ENCODE data around the gene MYH15. TPM values are rescaled to one million over a fixed set of nuclear protein-coding genes. Genes with fewer than 3 reads are reported as not detected.

Gene MYH15
- total RNA-seq, 4 donors from 2014 or later: under 0.01 to 0.22 TPM; not detected in 2

DNA sequence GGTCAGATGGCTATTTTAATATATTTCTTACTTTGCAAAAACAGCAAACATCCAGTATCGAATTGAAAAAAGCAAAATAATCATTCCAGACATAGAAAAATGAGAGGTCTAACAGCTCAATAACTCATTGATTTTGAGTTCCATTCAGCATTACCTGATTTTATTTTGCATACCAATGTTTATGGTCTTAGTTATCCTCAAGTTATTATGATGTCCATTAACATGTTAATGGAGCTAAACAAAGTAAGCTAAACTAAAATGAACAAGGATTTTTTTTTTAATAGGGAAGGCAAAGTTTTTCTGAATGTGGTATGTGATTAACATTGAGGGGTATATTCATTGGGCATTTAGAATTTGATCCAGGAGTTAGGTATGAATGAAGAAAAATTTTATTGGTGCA, 13.1 kb downstream of the MYH15 start:
- Histone ChIP-seq H3K27me3 (no peaks in the 10 kb centered on the region), H3K36me3 (no peaks in the 10 kb centered on the region), H3K27ac (no peak overlapping the region), H3K4me1 (peaks cover 0 to 20% (median 0%) of the 10 kb centered on the region in 4 donors), H3K9me3 (no peaks in the 10 kb centered on the region), H3K4me3 (no peak overlapping the region)
- TF ChIP-seq EP300 (IDR thresholded peaks at IDR 0.05) (no peak), POLR2A (IDR thresholded peaks at IDR 0.05) (no peak)
- TF ChIP-seq, protein P1, sequence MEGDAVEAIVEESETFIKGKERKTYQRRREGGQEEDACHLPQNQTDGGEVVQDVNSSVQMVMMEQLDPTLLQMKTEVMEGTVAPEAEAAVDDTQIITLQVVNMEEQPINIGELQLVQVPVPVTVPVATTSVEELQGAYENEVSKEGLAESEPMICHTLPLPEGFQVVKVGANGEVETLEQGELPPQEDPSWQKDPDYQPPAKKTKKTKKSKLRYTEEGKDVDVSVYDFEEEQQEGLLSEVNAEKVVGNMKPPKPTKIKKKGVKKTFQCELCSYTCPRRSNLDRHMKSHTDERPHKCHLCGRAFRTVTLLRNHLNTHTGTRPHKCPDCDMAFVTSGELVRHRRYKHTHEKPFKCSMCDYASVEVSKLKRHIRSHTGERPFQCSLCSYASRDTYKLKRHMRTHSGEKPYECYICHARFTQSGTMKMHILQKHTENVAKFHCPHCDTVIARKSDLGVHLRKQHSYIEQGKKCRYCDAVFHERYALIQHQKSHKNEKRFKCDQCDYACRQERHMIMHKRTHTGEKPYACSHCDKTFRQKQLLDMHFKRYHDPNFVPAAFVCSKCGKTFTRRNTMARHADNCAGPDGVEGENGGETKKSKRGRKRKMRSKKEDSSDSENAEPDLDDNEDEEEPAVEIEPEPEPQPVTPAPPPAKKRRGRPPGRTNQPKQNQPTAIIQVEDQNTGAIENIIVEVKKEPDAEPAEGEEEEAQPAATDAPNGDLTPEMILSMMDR (IDR thresholded peaks at IDR 0.05): no peak
- DNase-seq (ENCODE audit: low spot score in 2 of 2): no peak
- WGBS, 2 donors: 96% methylated on average over 1 of the region's 1 CpG

DNA sequence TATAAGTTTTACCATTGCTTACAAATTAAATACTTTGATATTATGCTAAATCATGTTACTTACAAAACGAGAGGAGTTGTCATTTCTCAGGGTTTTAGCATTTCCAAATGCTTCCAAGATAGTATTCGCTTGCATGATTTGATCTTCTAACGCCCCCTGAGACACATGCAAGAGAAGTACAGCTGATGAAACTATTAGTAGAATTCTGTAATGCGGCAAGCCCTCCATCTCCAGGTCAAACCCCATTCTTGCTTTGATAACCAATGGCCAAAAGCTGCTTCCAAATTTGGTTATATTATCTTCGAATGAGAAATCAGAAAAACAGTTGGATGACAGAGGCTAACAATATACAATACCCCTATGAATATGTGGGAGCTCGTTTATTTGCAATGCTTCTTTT, 14.7 kb downstream of the MYH15 start:
- H3K9me3 ChIP-seq: no peaks in the 10 kb centered on the region
- 21 to 24% methylated on average over 6 of the region's 6 CpGs for WGBS, 2 donors
- peaks cover 0 to 20% (median 0%) of the 10 kb centered on the region in 4 donors for H3K4me1 ChIP-seq
- no peak for TF ChIP-seq POLR2A (IDR thresholded peaks at IDR 0.05)
- no peak for TF ChIP-seq EP300 (IDR thresholded peaks at IDR 0.05)
- TF ChIP-seq, protein P1 (IDR thresholded peaks at IDR 0.05): no peak
- no peak for DNase-seq (ENCODE audit: low spot score in 2 of 2)
- H3K4me3 ChIP-seq: no peak overlapping the region
- H3K27me3 ChIP-seq: no peaks in the 10 kb centered on the region
- no peak overlapping the region for H3K27ac ChIP-seq
- no peaks in the 10 kb centered on the region for H3K36me3 ChIP-seq

DNA sequence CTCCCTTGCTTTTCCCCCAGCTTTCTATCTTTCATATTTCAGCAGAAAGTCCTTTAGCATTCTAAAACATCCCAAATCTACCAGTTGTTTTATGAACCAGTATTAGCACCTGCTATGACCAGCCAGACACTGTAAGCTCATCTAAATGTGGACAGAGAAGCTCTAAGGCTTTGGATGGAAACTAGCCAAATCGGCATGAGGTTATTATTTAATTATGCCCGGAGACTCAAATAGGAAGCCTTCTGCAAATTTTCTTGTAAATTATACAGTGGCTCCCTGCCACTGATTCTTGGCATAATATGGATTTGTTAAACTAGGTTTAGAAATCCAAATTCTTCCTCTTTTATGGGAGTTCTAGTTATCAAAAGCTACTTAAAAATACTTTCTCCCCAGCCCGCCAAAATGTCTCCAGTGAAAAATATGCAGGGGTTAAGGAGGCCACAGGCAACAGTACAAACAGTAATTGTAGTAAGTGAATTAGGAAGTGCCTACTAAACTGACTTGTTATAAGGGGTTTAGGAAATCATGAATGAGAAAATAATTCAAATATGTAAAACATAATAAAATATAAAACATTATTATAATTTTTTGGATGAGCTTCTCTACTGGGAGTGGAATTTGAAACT, 15.4 kb downstream of the MYH15 start:
- peaks cover 0 to 20% (median 0%) of the 10 kb centered on the region in 4 donors for H3K4me1 ChIP-seq
- WGBS, 2 donors: 14 to 17% methylated on average over 3 of the region's 3 CpGs
- H3K4me3 ChIP-seq: no peak overlapping the region
- H3K27me3 ChIP-seq: no peaks in the 10 kb centered on the region
- no peak for TF ChIP-seq POLR2A (IDR thresholded peaks at IDR 0.05)
- no peaks in the 10 kb centered on the region for H3K36me3 ChIP-seq
- no peak for DNase-seq (ENCODE audit: low spot score in 2 of 2)
- no peak overlapping the region for H3K27ac ChIP-seq
- H3K9me3 ChIP-seq: no peaks in the 10 kb centered on the region

DNA sequence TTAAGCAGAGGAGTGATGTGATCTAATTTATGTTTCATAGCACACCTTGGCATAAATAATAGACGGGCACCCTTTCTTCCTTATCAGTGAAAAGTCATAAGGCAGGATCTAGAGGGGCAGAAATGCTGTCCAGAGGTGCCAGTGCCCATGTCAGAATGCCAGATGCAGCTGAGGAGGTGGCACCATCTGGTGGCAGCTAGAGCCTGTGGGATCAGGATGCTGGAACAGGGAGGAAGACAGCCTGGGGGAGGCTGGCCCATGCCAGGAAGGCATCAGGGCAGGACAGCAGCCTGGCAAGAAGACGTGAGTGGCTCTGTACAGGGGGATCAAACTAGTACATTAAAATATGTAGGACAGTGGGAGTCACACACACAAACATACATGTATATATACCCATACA, 16.5 kb downstream of the MYH15 start:
- Histone ChIP-seq H3K36me3 (no peaks in the 10 kb centered on the region), H3K4me1 (peaks cover 0 to 20% (median 0%) of the 10 kb centered on the region in 4 donors), H3K27ac (no peak overlapping the region), H3K4me3 (no peak overlapping the region), H3K9me3 (no peaks in the 10 kb centered on the region), H3K27me3 (no peaks in the 10 kb centered on the region)
- TF ChIP-seq POLR2A (IDR thresholded peaks at IDR 0.05): no peak
- no peak for TF ChIP-seq EP300 (IDR thresholded peaks at IDR 0.05)
- TF ChIP-seq, protein P1 (IDR thresholded peaks at IDR 0.05): no peak
- no peak for DNase-seq (ENCODE audit: low spot score in 2 of 2)
- WGBS, 2 donors: 93 to 96% methylated on average over 2 of the region's 2 CpGs

DNA sequence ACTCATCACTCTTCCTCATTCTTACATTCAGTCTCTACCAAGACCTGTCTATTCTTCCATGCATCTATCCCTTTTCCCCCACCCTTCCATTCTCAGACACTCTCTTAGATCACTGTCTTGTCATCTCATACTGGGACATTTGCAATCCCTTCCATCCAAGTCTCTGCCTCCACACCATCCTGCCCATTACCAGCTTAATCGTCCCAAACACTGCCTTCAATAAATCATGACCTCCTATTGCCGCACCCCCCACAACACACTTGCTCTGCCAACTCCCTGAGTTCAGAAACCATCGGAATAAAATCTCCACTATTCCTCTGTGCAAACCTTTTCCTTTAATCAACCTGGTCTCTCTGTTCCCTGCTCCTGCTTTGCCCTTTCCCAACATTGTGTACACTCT, 18.9 kb downstream of the MYH15 start:
- H3K4me1 ChIP-seq: peaks cover 0 to 30% (median 0%) of the 10 kb centered on the region in 4 donors
- DNase-seq (ENCODE audit: low spot score in 2 of 2): no peak
- 88 to 91% methylated on average over 3 of the region's 3 CpGs for WGBS, 2 donors
- no peaks in the 10 kb centered on the region for H3K9me3 ChIP-seq
- no peak for TF ChIP-seq EP300 (IDR thresholded peaks at IDR 0.05)
- TF ChIP-seq, protein P1 (IDR thresholded peaks at IDR 0.05): no peak
- no peak for TF ChIP-seq POLR2A (IDR thresholded peaks at IDR 0.05)
- H3K27me3 ChIP-seq: no peaks in the 10 kb centered on the region
- no peak overlapping the region for H3K27ac ChIP-seq
- no peak overlapping the region for H3K4me3 ChIP-seq
- H3K36me3 ChIP-seq: no peaks in the 10 kb centered on the region

Data from tibial nerve (tissue), 4 donors.